ENCODE data around the gene PSMA3. TPM values are rescaled to one million over a fixed set of nuclear protein-coding genes. Genes with fewer than 3 reads are reported as not detected.

PSMA3 gene
- total and polyA plus RNA-seq, 2 of the 8 experiments (the other 6 are each of a cell fraction or from before 2014, with no cell fraction given) = 285 to 507 TPM

GRCh38 chr14:58313699-58314098 is 69.1 kb downstream of the PSMA3 start:
- no peaks in the 10 kb centered on the region for H3K9me3 ChIP-seq (ENCODE audit: insufficient read depth in 2 of 2, low read depth in 1 of 2, low read length in 1 of 2)
- 92% methylated on average over 1 of the region's 1 CpG; no CpG with 5 or more reads in 1 of the 2 experiments for WGBS, 2 experiments (ENCODE audit: extremely low coverage in 1 of 2, insufficient coverage in 1 of 2, insufficient read length in 1 of 2, insufficient replicate concordance in 2 of 2, low coverage in 1 of 2, low lambda C conversion rate in 2 of 2, missing lambda C conversion rate in 1 of 2)
- ChIA-PET CTCF (ENCODE audit: partially characterized antibody) (interaction anchor here (0.6 kb wide), 1 partner anchor 45 kb away, joined by 3 read pairs; no protein-coding TSS in a partner anchor), POLR2A (ENCODE audit: partially characterized antibody) (interaction anchor here (1.2 kb wide), 2 partner anchors 15 to 27 kb away, joined by 3 to 4 read pairs; partner anchors contain the start of gene ARID4A)
- H2BK12ac ChIP-seq (ENCODE audit: low read depth, low read length) = no peak overlapping the region
- no peak overlapping the region for H4K8ac ChIP-seq (ENCODE audit: extremely low read depth, insufficient read depth, low read length)
- FAIRE-seq = no peak
- H2BK120ac ChIP-seq (replicated peaks; ENCODE audit: low read depth, low read length) = no peak overlapping the region
- H3K79me1 ChIP-seq (ENCODE audit: low read depth, low read length) = no peaks in the 10 kb centered on the region; the same call in 1 of the 2 replicates
- H3K14ac ChIP-seq (ENCODE audit: insufficient read length) = no peak overlapping the region
- no peak overlapping the region for H3K4me2 ChIP-seq (ENCODE audit: insufficient read depth in 1 of 2, low read depth in 2 of 2, low read length in 2 of 2)
- no peak overlapping the region for H4K91ac ChIP-seq (replicated peaks; ENCODE audit: insufficient read length, low read length)
- no peak overlapping the region for H2BK5ac ChIP-seq (ENCODE audit: low read depth, low read length)
- no peak overlapping the region for H3K4ac ChIP-seq (replicated peaks; ENCODE audit: insufficient read length, low read depth, low read length)
- no peak overlapping the region for H3K18ac ChIP-seq (ENCODE audit: extremely low read depth, low read length)
- H3K56ac ChIP-seq (replicated peaks; ENCODE audit: insufficient read length, low read depth, low read length) = no peak overlapping the region
- H3K79me2 ChIP-seq (ENCODE audit: control insufficient read depth in 1 of 2, insufficient read depth in 2 of 2, low read length in 2 of 2) = no peaks in the 10 kb centered on the region
- H3K27ac ChIP-seq (ENCODE audit: low read depth, low read length) = no peak overlapping the region
- H3K27me3 ChIP-seq (replicated peaks in 1 of 4; ENCODE audit: control insufficient read depth in 3 of 4, extremely low read depth in 1 of 4, insufficient read depth in 3 of 4, low read length in 3 of 4) = no peaks in the 10 kb centered on the region
- H2BK20ac ChIP-seq (ENCODE audit: low read length) = no peak overlapping the region
- H4K20me1 ChIP-seq (replicated peaks in 1 of 2; ENCODE audit: control insufficient read depth in 1 of 2, insufficient read depth in 2 of 2, low read length in 2 of 2) = peaks cover 0 to 2% of the 10 kb centered on the region in 2 experiments
- no peak overlapping the region for H2BK15ac ChIP-seq (ENCODE audit: low read length)
- no peak overlapping the region for H2AFZ ChIP-seq (ENCODE audit: low read length)
- no peak overlapping the region for H3K9ac ChIP-seq (replicated peaks in 1 of 4; ENCODE audit: extremely low read depth in 1 of 4, low read depth in 3 of 4, low read length in 3 of 4)
- H2AK5ac ChIP-seq (ENCODE audit: low read depth, low read length) = no peak overlapping the region
- H3K23me2 ChIP-seq (ENCODE audit: low read depth, low read length) = no peaks in the 10 kb centered on the region
- no peak overlapping the region for H3K4me3 ChIP-seq (ENCODE audit: extremely low read depth in 1 of 4, insufficient read depth in 2 of 4, low read depth in 3 of 4, low read length in 4 of 4)
- H3K36me3 ChIP-seq (ENCODE audit: control insufficient read depth in 2 of 4, insufficient read depth in 4 of 4, low read length in 3 of 4) = peaks cover 0 to 21% (median 7%) of the 10 kb centered on the region in 4 experiments; a peak in 5 of 8 replicates
- no peak for DNase-seq (ENCODE audit: low read depth in 1 of 2, low spot score in 2 of 2)
- no peak overlapping the region for H4K5ac ChIP-seq (ENCODE audit: insufficient read length, low read depth, low read length)
- H3K4me1 ChIP-seq (replicated peaks in 1 of 4; ENCODE audit: control insufficient read depth in 3 of 4, insufficient read depth in 4 of 4, low read length in 3 of 4) = no peaks in the 10 kb centered on the region
- H3K23ac ChIP-seq (ENCODE audit: insufficient read length) = no peak overlapping the region
- no peak for TF ChIP-seq FOSL1 (IDR thresholded peaks at IDR 0.05; ENCODE audit: insufficient read depth, low read depth, low read length)
- no peak for TF ChIP-seq SIRT6 (IDR thresholded peaks at IDR 0.05; ENCODE audit: low read length)
- no peak for TF ChIP-seq ATF2 (IDR thresholded peaks at IDR 0.05; ENCODE audit: low read length)
- TF ChIP-seq KDM1A (IDR thresholded peaks at IDR 0.05; ENCODE audit: borderline replicate concordance, low read length) = no peak
- no peak for TF ChIP-seq CREB1 (IDR thresholded peaks at IDR 0.05)
- no peak for TF ChIP-seq MAX (IDR thresholded peaks at IDR 0.05)
- no peak for TF ChIP-seq USF2 (IDR thresholded peaks at IDR 0.05; ENCODE audit: low read length)
- TF ChIP-seq RFX5 (IDR thresholded peaks at IDR 0.05; ENCODE audit: borderline replicate concordance, low read depth, low read length) = no peak
- TF ChIP-seq TEAD4 (IDR thresholded peaks at IDR 0.05; ENCODE audit: low read depth, low read length) = no peak
- no peak for TF ChIP-seq RAD21 (IDR thresholded peaks at IDR 0.05 in 1 of 2, conservative IDR thresholded peaks at IDR 0.05 in 1 of 2; ENCODE audit: low read depth in 2 of 2, low read length in 2 of 2)
- TF ChIP-seq TCF12 (IDR thresholded peaks at IDR 0.05; ENCODE audit: low read depth, low read length) = no peak
